GM12878 (cell line): Measurements from ENCODE around the gene SPATA32. TPM values are rescaled to one million over a fixed set of nuclear protein-coding genes. Genes with fewer than 3 reads are reported as not detected.

Experiments used
- ATAC-seq: fragments of 200-7000 bp; cut with Tn5 transposase; 3 replicates; pipeline ENCODE4 v1.9.1; 2020; ENCODE audit warnings: mild to moderate bottlenecking, moderate library complexity
- BruUV-seq: library from RNA; stranded (reverse); fragments of 400-500 nt; replicated peaks from 2 replicates; lab custom pipeline; 2021; lab: Mats Ljungman, UMichigan
- CTCF ChIA-PET: fragments of 300-600 bp; sonication (Branson Sonifier 250); formaldehyde crosslinking; extraction: SDS; loops from one replicate; lab custom pipeline; 2021; ENCODE audit warnings: inconsistent platforms; lab: Yijun Ruan, JAX
- POLR2A ChIA-PET: fragments of 350-600 bp; formaldehyde crosslinking; extraction: SDS; loops from one replicate; lab custom pipeline; 2021; ENCODE audit warnings: inconsistent platforms; lab: Charles Lee
- RAD21 ChIA-PET: fragments of 300-600 bp; sonication (Branson Sonifier 250); formaldehyde crosslinking; loops from one replicate; lab custom pipeline; 2023; ENCODE audit warnings: antibody characterized with exemption; ENCODE audit not compliant: unreplicated experiment; lab: Charles Lee
- SMC1A ChIA-PET: fragments of 300-600 bp; sonication (Branson Sonifier 250); formaldehyde crosslinking; loops from one replicate; lab custom pipeline; 2023; ENCODE audit not compliant: unreplicated experiment, uncharacterized antibody; lab: Charles Lee
- DNase-seq: peaks from one replicate; pipeline ENCODE4 v3.0.0-alpha.2; 2011; ENCODE audit warnings: low read depth, low spot score
- FAIRE-seq: peaks from 3 replicates; lab custom pipeline; 2011; peaks lifted over from hg19 to GRCh38; lab: Jason Lieb, UNC
- H2AFZ ChIP-seq: 2 replicates; pipeline ENCODE4 v1.6.0; 2011; ENCODE audit warnings: low read depth, low read length, control low read depth; ENCODE audit not compliant: control insufficient read depth
- H3K27ac ChIP-seq: 2 replicates; pipeline ENCODE4 v1.5.1; 2011; ENCODE audit warnings: control low read depth; ENCODE audit not compliant: control insufficient read depth, insufficient read depth
- H3K27me3 ChIP-seq, 2 experiments: replicated peaks in 1 of 2; 2 replicates each; pipeline versions ENCODE4 v1.6.0 to v1.6.1; 2011; ENCODE audit warnings: low read length in 1 of 2; ENCODE audit not compliant: control insufficient read depth in 2 of 2, insufficient read depth in 2 of 2
- H3K36me3 ChIP-seq, 2 experiments: 2 replicates each; pipeline ENCODE4 v1.5.1; 2011; ENCODE audit warnings: low read length in 1 of 2; ENCODE audit not compliant: control insufficient read depth in 2 of 2, insufficient read depth in 2 of 2
- H3K4me1 ChIP-seq: 2 replicates; pipeline ENCODE4 v1.6.1; 2011; ENCODE audit warnings: mild to moderate bottlenecking, low read length, moderate library complexity, mixed read lengths; ENCODE audit not compliant: control insufficient read depth, insufficient read depth
- H3K4me2 ChIP-seq: 2 replicates; pipeline ENCODE4 v1.6.0; 2011; ENCODE audit warnings: control low read depth; ENCODE audit not compliant: control insufficient read depth, insufficient read depth
- H3K4me3 ChIP-seq: fragments of 200-600 bp; sonication (generic); 2 replicates; pipeline ENCODE4 v1.5.1; 2016
- H3K79me2 ChIP-seq: 2 replicates; pipeline ENCODE4 v1.6.0; 2011; ENCODE audit warnings: low read length; ENCODE audit not compliant: control insufficient read depth, insufficient read depth
- H3K9ac ChIP-seq: 2 replicates; pipeline ENCODE4 v1.8.0; 2011; ENCODE audit warnings: low read length, control low read depth, mixed read lengths; ENCODE audit not compliant: control insufficient read depth, insufficient read depth
- H3K9me3 ChIP-seq: replicated peaks from 3 replicates; pipeline ENCODE4 v1.5.1; 2011; ENCODE audit warnings: mild to moderate bottlenecking, low read length; ENCODE audit not compliant: control insufficient read depth, insufficient read depth
- H4K20me1 ChIP-seq: 2 replicates; pipeline ENCODE4 v1.6.0; 2011; ENCODE audit not compliant: control insufficient read depth, insufficient read depth
- CEBPB ChIP-seq, 2 experiments: fragments of 150-350 bp in 1 of 2; IDR thresholded peaks; 2 replicates each; pipeline ENCODE4 v1.6.1; 2012 to 2014; ENCODE audit warnings: low read depth in 2 of 2, low read length in 2 of 2, borderline replicate concordance in 1 of 2, inconsistent platforms in 1 of 2
- KLF5 ChIP-seq: fragments of 450-650 bp; IDR thresholded peaks from 2 replicates; pipeline ENCODE4 v1.6.1; 2014; ENCODE audit warnings: mild to moderate bottlenecking; ENCODE audit not compliant: partially characterized antibody
- NFYA ChIP-seq: IDR thresholded peaks from 2 replicates; pipeline ENCODE4 v1.6.1; 2011; ENCODE audit warnings: low read depth, mild to moderate bottlenecking, low read length, improper control_type of control experiment, borderline replicate concordance
- POLR2AphosphoS5 ChIP-seq: IDR thresholded peaks from 2 replicates; pipeline ENCODE4 v1.6.1; 2011; ENCODE audit warnings: mild to moderate bottlenecking, low read length, inconsistent platforms
- STAT3 ChIP-seq: IDR thresholded peaks from 2 replicates; pipeline ENCODE4 v1.6.1; 2011; ENCODE audit warnings: low read depth, low read length, improper control_type of control experiment
- ZNF207 ChIP-seq: fragments of 450-650 bp; IDR thresholded peaks from 2 replicates; pipeline ENCODE4 v1.6.1; 2014; ENCODE audit warnings: antibody characterized with exemption, mild to moderate bottlenecking, borderline replicate concordance
- WGBS: methylation state at CpG from one replicate; pipeline ENCODE4 v1.1.6; 2016; ENCODE audit warnings: low lambda C conversion rate; ENCODE audit not compliant: insufficient replicate concordance, insufficient coverage; ENCODE audit errors: missing lambda C conversion rate; 5-methylcytosine and 5-hydroxymethylcytosine counted together
- in situ Hi-C: fragments of 300-500 bp; cut with MboI; formaldehyde crosslinking; loops from 9 replicates; pipeline ENCODE4 v1.14.3; 2018; ENCODE audit warnings: mixed read lengths
- intact Hi-C: fragments of 100-400 bp; cut with micrococcal nuclease; formaldehyde crosslinking; loops from one replicate; pipeline ENCODE4 v1.14.2; 2022; ENCODE audit not compliant: unreplicated experiment
- polyA plus RNA-seq, 11 experiments: library from polyadenylated mRNA; depleted of rRNA in 4 of 11; unstranded in 6 of 11; stranded (reverse) in 5 of 11; fragments of >200 nt; fragmentation: Nextera tagmentation in 4 of 11; fragmentation: Illumina TruSeq in 1 of 11; extraction: Ambion mirVana in 4 of 11; extraction: Trizol in 1 of 11; gene quantifications; 1 replicate in 1 of 11; 2 replicates in 10 of 11; pipeline versions ENCODE4 v1.2.1 to v1.2.3, GENCODE V29; 2011 to 2016; ENCODE audit warnings: inconsistent platforms in 2 of 11, missing spikeins in 2 of 11, low read depth in 1 of 11
- total RNA-seq, 4 experiments: library from RNA; depleted of rRNA in 3 of 4; stranded (reverse); fragments of >200 nt in 3 of 4; fragmentation: Illumina TruSeq in 1 of 4; extraction: Trizol in 1 of 4; gene quantifications; 2 replicates each; pipeline versions ENCODE4 v1.2.1 to v1.2.3, GENCODE V29; 2013 to 2021

Gene SPATA32
- total and polyA plus RNA-seq, 10 of the 15 experiments (the other 5 are each of a cell fraction or from before 2014, with no cell fraction given) = 0.03 to 0.35 (median 0.11) TPM; not detected in 3

DNA sequence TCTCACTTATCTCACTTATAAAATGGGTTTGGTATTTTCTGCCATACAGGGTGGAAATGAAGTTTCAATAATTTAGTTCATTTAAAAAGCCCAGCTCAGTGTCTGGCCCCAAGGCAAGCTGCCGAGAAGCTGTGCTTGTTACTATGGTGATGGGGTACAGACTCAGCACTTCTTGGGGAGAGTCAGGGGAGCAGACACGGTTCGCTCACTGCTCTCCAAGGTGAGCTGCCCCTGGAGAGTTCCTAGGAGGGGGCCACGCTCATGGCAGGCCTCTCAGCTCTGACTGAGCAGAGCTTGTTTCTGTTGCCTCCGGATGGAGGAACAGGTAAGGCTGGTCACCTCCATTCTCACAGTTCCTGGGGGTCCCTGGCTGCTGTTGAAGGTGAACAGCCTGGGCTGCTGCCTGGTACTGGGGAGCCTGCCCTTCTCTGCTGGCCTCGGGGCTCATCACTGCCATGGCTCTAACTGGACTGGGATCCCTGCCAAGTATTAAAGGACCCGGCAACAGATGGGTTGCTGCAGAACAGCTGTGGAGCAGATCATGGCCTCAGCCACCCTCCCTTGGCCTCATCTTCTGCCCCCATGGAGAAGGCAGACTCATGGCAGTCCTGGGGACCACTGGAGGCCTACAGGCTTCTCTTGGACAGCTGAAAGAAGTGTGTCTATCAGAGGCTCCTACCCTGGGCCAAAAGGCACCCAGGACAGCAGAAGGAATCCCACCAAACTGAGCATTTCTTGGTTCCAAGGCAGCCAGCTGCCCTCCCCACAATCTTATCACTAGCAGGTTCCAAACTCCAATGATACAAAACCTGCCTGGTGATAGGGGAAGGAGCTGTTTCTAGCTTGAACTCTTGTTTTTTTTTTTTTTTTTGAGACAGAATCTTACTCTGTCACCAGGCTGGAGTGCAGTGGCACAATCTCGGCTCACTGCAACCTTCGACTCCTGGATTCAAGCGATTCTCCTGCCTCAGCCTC lies 25.9 kb upstream of the SPATA32 start:
- no peaks in the 10 kb centered on the region for H3K27me3 ChIP-seq
- H3K36me3 ChIP-seq = peaks cover 39 to 57% of the 10 kb centered on the region in 2 experiments
- ATAC-seq (no peak), DNase-seq (no peak), FAIRE-seq (no peak)
- H3K4me2 ChIP-seq = no peak overlapping the region
- H3K27ac ChIP-seq = no peak overlapping the region
- ChIA-PET RAD21 (interaction anchor here (0.7 to 3.3 kb wide), 5 partner anchors 10 to 97 kb away, joined by 3 to 8 read pairs (median 6); no protein-coding TSS in a partner anchor), SMC1A (interaction anchor here (0.8 to 2.1 kb wide), 8 partner anchors 8 to 97 kb away, joined by 3 to 10 read pairs (median 4); no protein-coding TSS in a partner anchor), CTCF (interaction anchor here (0.7 to 3.1 kb wide), 8 partner anchors 10 to 96 kb away, joined by 3 to 20 read pairs (median 4); no protein-coding TSS in a partner anchor), POLR2A (interaction anchor here (0.7 kb wide), 2 partner anchors 28 to 70 kb away, joined by 3 read pairs; no protein-coding TSS in a partner anchor)
- H3K9ac ChIP-seq = no peak overlapping the region
- H3K9me3 ChIP-seq = no peaks in the 10 kb centered on the region
- no peak overlapping the region for H3K4me3 ChIP-seq
- no peak overlapping the region for H2AFZ ChIP-seq
- no peaks in the 10 kb centered on the region for H4K20me1 ChIP-seq
- TF ChIP-seq CEBPB (IDR thresholded peaks at IDR 0.05; ENCODE audit: borderline replicate concordance in 1 of 2, low read depth in 2 of 2, low read length in 2 of 2) (no peak), ZNF207 (no peak), NFYA (no peak), KLF5 (no peak), STAT3 (no peak), POLR2AphosphoS5 (peak; percentile 23; the same call in 1 of the 2 replicates)
- H3K79me2 ChIP-seq = peaks cover 22% of the 10 kb centered on the region
- intact Hi-C loops = no loop called here
- WGBS = 88% methylated on average over 10 of the region's 10 CpGs
- in situ Hi-C loops = no loop called here
- H3K4me1 ChIP-seq = peaks cover 27% of the 10 kb centered on the region
- no TSS peak for BruUV-seq
